GM23338 (cell line): ENCODE data around the gene FOXI1. TPM values are rescaled to one million over a fixed set of nuclear protein-coding genes. Genes with fewer than 3 reads are reported as not detected.

Experiments
- ATAC-seq: fragments of 200-7000 bp; cut with Tn5 transposase; 3 replicates; pipeline ENCODE4 v1.9.1; 2020
- DNase-seq: peaks from one replicate; pipeline ENCODE4 v3.0.0-alpha.2; 2015; ENCODE audit warnings: low spot score
- H2AFZ ChIP-seq: fragments of 200-600 bp; sonication (generic); 2 replicates; pipeline ENCODE4 v1.8.0; 2016; ENCODE audit warnings: antibody characterized with exemption, mild to moderate bottlenecking, moderate library complexity
- H3F3A ChIP-seq: fragments of 200-600 bp; sonication (generic); replicated peaks from 2 replicates; pipeline ENCODE4 v1.8.0; 2017; ENCODE audit warnings: antibody characterized with exemption, mixed run types, low read depth
- H3K27ac ChIP-seq: fragments of 200-600 bp; sonication (generic); 2 replicates; pipeline ENCODE4 v1.6.1; 2016; ENCODE audit warnings: low read depth
- H3K27me3 ChIP-seq: fragments of 200-600 bp; sonication (generic); 2 replicates; pipeline ENCODE4 v1.8.0; 2016; ENCODE audit warnings: mild to moderate bottlenecking, mixed run types, moderate library complexity; ENCODE audit not compliant: insufficient read depth
- H3K36me3 ChIP-seq: fragments of 200-600 bp; sonication (generic); 2 replicates; pipeline ENCODE4 v1.8.0; 2016; ENCODE audit warnings: mild to moderate bottlenecking; ENCODE audit not compliant: insufficient read depth
- H3K4me1 ChIP-seq: fragments of 200-600 bp; sonication (generic); 2 replicates; pipeline ENCODE4 v1.8.0; 2016; ENCODE audit warnings: mild to moderate bottlenecking, moderate library complexity; ENCODE audit not compliant: insufficient read depth
- H3K4me2 ChIP-seq: fragments of 200-600 bp; sonication (generic); 2 replicates; pipeline ENCODE4 v1.7.1; 2017; ENCODE audit warnings: mixed run types
- H3K4me3 ChIP-seq: fragments of 200-600 bp; sonication (generic); 2 replicates; pipeline ENCODE4 v1.6.1; 2016; ENCODE audit warnings: mixed run types
- H3K79me2 ChIP-seq: fragments of 200-600 bp; sonication (generic); replicated peaks from 2 replicates; pipeline ENCODE4 v1.8.0; 2017; ENCODE audit warnings: mild to moderate bottlenecking; ENCODE audit not compliant: insufficient read depth
- H3K9me2 ChIP-seq: fragments of 200-600 bp; sonication (generic); 2 replicates; pipeline ENCODE4 v1.8.0; 2017; ENCODE audit not compliant: insufficient read depth
- H4K20me1 ChIP-seq: fragments of 200-600 bp; sonication (generic); replicated peaks from 2 replicates; pipeline ENCODE4 v1.8.0; 2017; ENCODE audit warnings: mild to moderate bottlenecking; ENCODE audit not compliant: insufficient read depth
- H3K27ac Mint-ChIP-seq: 2 replicates; pipeline ENCODE4 v1.8.0; 2020; ENCODE audit warnings: inconsistent platforms, mild to moderate bottlenecking, moderate library complexity, mixed read lengths
- H3K27me3 Mint-ChIP-seq: 3 replicates; pipeline ENCODE4 v1.8.0; 2022; ENCODE audit warnings: low read depth, mild to moderate bottlenecking, moderate library complexity, mixed read lengths, inconsistent platforms; ENCODE audit not compliant: insufficient read depth, poor library complexity
- H3K36me3 Mint-ChIP-seq: 3 replicates; pipeline ENCODE4 v1.8.0; 2021; ENCODE audit warnings: low read depth, mild to moderate bottlenecking, inconsistent platforms, moderate library complexity, mixed read lengths
- H3K4me1 Mint-ChIP-seq: 3 replicates; pipeline ENCODE4 v1.8.0; 2020; ENCODE audit warnings: mild to moderate bottlenecking, inconsistent platforms, mixed read lengths
- H3K4me3 Mint-ChIP-seq: 3 replicates; pipeline ENCODE4 v1.8.0; 2021; ENCODE audit warnings: moderate library complexity, mild to moderate bottlenecking, inconsistent platforms, mixed read lengths
- H3K9me3 Mint-ChIP-seq: 3 replicates; pipeline ENCODE4 v1.8.0; 2020; ENCODE audit warnings: moderate library complexity, mild to moderate bottlenecking, inconsistent platforms, mixed read lengths
- ETS1 ChIP-seq: IDR thresholded peaks from 2 replicates; pipeline ENCODE4 v1.6.1; 2016; ENCODE audit warnings: antibody characterized with exemption
- EZH2 ChIP-seq: fragments of 200-600 bp; sonication (generic); IDR thresholded peaks from one replicate; pipeline ENCODE4 v1.8.0; 2017; ENCODE audit warnings: antibody characterized with exemption, mild to moderate bottlenecking, low read depth; ENCODE audit not compliant: unreplicated experiment
- EZH2phosphoT487 ChIP-seq: fragments of 200-600 bp; sonication (generic); IDR thresholded peaks from one replicate; pipeline ENCODE4 v1.8.1; 2018; ENCODE audit warnings: antibody characterized with exemption; ENCODE audit not compliant: unreplicated experiment
- JUNB ChIP-seq: IDR thresholded peaks from one replicate; pipeline ENCODE4 v1.6.1; 2016; ENCODE audit warnings: antibody characterized with exemption; ENCODE audit not compliant: unreplicated experiment
- NANOG ChIP-seq: IDR thresholded peaks from 2 replicates; pipeline ENCODE4 v1.6.1; 2016; ENCODE audit warnings: antibody characterized with exemption, borderline replicate concordance
- POLR2AphosphoS5 ChIP-seq: IDR thresholded peaks from 2 replicates; pipeline ENCODE4 v1.6.1; 2016; ENCODE audit warnings: antibody characterized with exemption, low read depth
- REST ChIP-seq: IDR thresholded peaks from one replicate; pipeline ENCODE4 v1.6.1; 2018; ENCODE audit warnings: antibody characterized with exemption; ENCODE audit not compliant: unreplicated experiment
- ZNF114 ChIP-seq: fragments of 250-450 bp; sonication (Bioruptor Pico); IDR thresholded peaks from 2 replicates; pipeline ENCODE4 v1.5.0; 2020; ENCODE audit warnings: mild to moderate bottlenecking, moderate library complexity
- ZNF331 ChIP-seq: fragments of 250-450 bp; sonication (Bioruptor Pico); IDR thresholded peaks from 2 replicates; pipeline ENCODE4 v1.5.0; 2020; ENCODE audit warnings: low read depth, mild to moderate bottlenecking, moderate library complexity
- ZNF462 ChIP-seq: fragments of 250-450 bp; sonication (Bioruptor Pico); IDR thresholded peaks from 2 replicates; pipeline ENCODE4 v1.5.0; 2020; ENCODE audit warnings: mild to moderate bottlenecking, moderate library complexity
- polyA plus RNA-seq: library from polyadenylated mRNA; unstranded; fragments of >200 nt; fragmentation: Nextera tagmentation; extraction: Ambion mirVana; gene quantifications from 2 replicates; pipeline ENCODE4 v1.2.1, GENCODE V29; 2016
- total RNA-seq: library from RNA; depleted of rRNA; stranded (reverse); fragments of >200 nt; shearing (Covaris generic); gene quantifications from 2 replicates; pipeline ENCODE4 v1.2.3, GENCODE V29; 2014

The FOXI1 gene
- total and polyA plus RNA-seq, 2 experiments from 2014 or later: not detected

- TF ChIP-seq ETS1: no peak
Measured at GRCh38 chr5:170078458-170078857, 27.2 kb upstream of the FOXI1 start (continued).

- no peaks in the 10 kb centered on the region for H3K36me3 Mint-ChIP-seq
- no peak for DNase-seq
- no peak overlapping the region for H2AFZ ChIP-seq
Measured at GRCh38 chr5:170078931-170079330, 26.8 kb upstream of the FOXI1 start.

More at GRCh38 chr5:170078931-170079330, 26.8 kb upstream of the FOXI1 start:
- H3K4me3 Mint-ChIP-seq: no peak overlapping the region
- H3K79me2 ChIP-seq: no peaks in the 10 kb centered on the region
- TF ChIP-seq ZNF331 (no peak), NANOG (no peak), POLR2AphosphoS5 (no peak), EZH2 (no peak), REST (no peak), EZH2phosphoT487 (no peak), ETS1 (no peak), JUNB (no peak), ZNF114 (CRISPR knock-in tag) (no peak), ZNF462 (CRISPR knock-in tag) (no peak)
- H3K27ac ChIP-seq: no peak overlapping the region
- no peak overlapping the region for H3K4me3 ChIP-seq
- H3K4me1 Mint-ChIP-seq: no peaks in the 10 kb centered on the region
- peaks cover 4% of the 10 kb centered on the region for H3K27me3 Mint-ChIP-seq
- H3K9me3 Mint-ChIP-seq: no peaks in the 10 kb centered on the region
- no peaks in the 10 kb centered on the region for H4K20me1 ChIP-seq
- H3K4me1 ChIP-seq: no peaks in the 10 kb centered on the region
- ATAC-seq: no peak
- no peaks in the 10 kb centered on the region for H3K36me3 ChIP-seq
- no peaks in the 10 kb centered on the region for H3K27me3 ChIP-seq
- H3K9me2 ChIP-seq: no peaks in the 10 kb centered on the region
- no peak overlapping the region for H3K27ac Mint-ChIP-seq
- no peak overlapping the region for H3K4me2 ChIP-seq
- H3F3A ChIP-seq: no peaks in the 10 kb centered on the region
